HG03432 (cell line): ENCODE results near the gene HTR3A.

ENCODE experiments used
- ATAC-seq: cut with Tn5 transposase; IDR thresholded peaks from one replicate; pipeline ENCODE4 v1.9.1; 2021; ENCODE audit warnings: mild to moderate bottlenecking, moderate library complexity; ENCODE audit not compliant: unreplicated experiment

Gene HTR3A

GRCh38 chr11:113977701-113978100, 2.8 kb downstream of the HTR3A start:
- no peak for ATAC-seq

GRCh38 chr11:113979431-113979830, 4.5 kb downstream of the HTR3A start:
- ATAC-seq: no peak

- ATAC-seq: no peak
Observed at GRCh38 chr11:113980785-113981184, 5.9 kb downstream of the HTR3A start.

GRCh38 chr11:113982306-113982705, 7.4 kb downstream of the HTR3A start:
- ATAC-seq: no peak

GRCh38 chr11:113984781-113985180, 9.9 kb downstream of the HTR3A start:
- no peak for ATAC-seq

GRCh38 chr11:113985906-113986305, 11.0 kb downstream of the HTR3A start:
- no peak for ATAC-seq

GRCh38 chr11:113986351-113987140, 11.6 kb downstream of the HTR3A start:
- ATAC-seq: no peak

GRCh38 chr11:113989381-113989780, 14.5 kb downstream of the HTR3A start:
- ATAC-seq: no peak

GRCh38 chr11:113989916-113990315, 15.0 kb downstream of the HTR3A start:
- no peak for ATAC-seq

GRCh38 chr11:113991170-113991569, 16.3 kb downstream of the HTR3A start:
- no peak for ATAC-seq

- ATAC-seq: no peak
Observed at GRCh38 chr11:113991718-113992458, 17.0 kb downstream of the HTR3A start.

GRCh38 chr11:113992459-113993110, 17.7 kb downstream of the HTR3A start:
- no peak for ATAC-seq

GRCh38 chr11:113994077-113994954, 19.4 kb downstream of the HTR3A start:
- no peak for ATAC-seq

- ATAC-seq: no peak
Observed at GRCh38 chr11:113997473-113997872, 22.6 kb downstream of the HTR3A start.

- no peak for ATAC-seq
Observed at GRCh38 chr11:113998574-113998973, 23.7 kb downstream of the HTR3A start.

GRCh38 chr11:114000526-114000925, 25.6 kb downstream of the HTR3A start:
- ATAC-seq: no peak

GRCh38 chr11:114001416-114001815, 26.5 kb downstream of the HTR3A start:
- no peak for ATAC-seq

GRCh38 chr11:114008331-114008730, 33.4 kb downstream of the HTR3A start:
- ATAC-seq: no peak

- no peak for ATAC-seq
Observed at GRCh38 chr11:114010931-114011330, 36.0 kb downstream of the HTR3A start.

GRCh38 chr11:114011443-114011842, 36.5 kb downstream of the HTR3A start:
- no peak for ATAC-seq

- ATAC-seq: no peak
Observed at GRCh38 chr11:114015117-114015516, 40.2 kb downstream of the HTR3A start.
